ENCODE data around the gene BACH2. TPM values are rescaled to one million over a fixed set of nuclear protein-coding genes. Genes with fewer than 3 reads are reported as not detected.

Gene BACH2
- total and polyA plus RNA-seq, 10 of the 15 experiments (the other 5 are each of a cell fraction or from before 2014, with no cell fraction given) = 0.03 to 0.28 (median 0.04) TPM; not detected in 3

DNA sequence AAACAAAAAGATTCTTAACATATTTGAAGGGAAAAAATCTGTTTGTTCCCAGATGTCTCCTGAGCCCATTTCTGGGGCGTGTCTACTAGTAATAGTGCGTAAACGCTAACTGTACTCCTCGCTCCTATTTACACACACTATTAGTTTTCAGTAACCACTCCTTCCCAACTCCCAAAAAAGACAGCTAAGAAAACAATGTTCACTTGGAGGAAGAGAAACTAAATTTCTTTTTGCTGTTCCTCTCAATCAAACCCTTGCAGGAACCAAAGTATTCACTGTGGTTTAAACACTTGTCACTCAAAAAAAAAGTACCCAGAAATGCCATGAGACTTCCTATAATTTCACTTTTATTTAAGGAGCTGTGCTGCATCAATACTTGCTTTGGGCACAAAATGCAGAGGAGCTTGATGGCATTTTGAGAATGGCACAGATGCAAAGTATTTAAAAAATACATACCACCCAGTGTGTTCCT is 118.2 kb downstream of the BACH2 start (continued):
- no peak for TF ChIP-seq RAD51 (IDR thresholded peaks at IDR 0.05)

DNA sequence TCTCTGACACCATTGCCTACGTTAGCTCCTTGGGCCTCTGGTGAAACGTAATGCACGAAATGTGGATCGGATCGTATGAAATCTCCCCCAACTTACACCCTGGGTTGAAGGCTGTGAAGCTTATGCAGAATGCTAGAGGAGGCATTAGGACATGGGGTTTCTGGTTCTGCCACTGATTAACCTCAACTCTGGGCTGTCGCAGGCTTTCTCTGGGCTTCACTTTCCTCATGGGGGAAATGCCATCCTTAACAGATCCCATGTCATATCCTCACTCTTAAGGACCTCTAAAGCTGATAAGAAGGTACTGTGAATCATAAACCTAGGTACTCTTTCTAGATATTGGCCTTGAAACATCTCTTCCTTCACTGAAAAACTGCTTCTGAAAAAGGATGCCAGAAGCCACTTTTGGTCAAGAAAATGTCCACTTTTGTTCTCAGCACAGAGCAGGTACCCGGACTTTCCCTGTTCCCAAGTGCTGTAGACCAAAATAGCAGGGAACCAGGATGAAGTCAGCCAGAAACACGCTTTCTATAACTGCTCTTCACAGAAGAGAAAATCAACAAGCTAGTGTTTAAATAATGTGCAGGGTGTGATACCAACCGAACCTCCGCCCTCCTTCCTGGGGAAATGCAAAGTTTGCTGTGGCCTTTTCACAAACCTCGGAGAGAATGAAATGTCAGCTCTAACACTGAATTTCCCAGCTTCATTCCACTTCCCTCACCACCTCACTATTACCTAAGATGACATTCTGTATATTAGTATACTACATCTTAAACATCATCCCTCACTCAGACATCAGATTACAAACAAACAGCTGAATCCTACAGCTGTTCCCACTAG is 118.9 kb downstream of the BACH2 start:
- no peaks in the 10 kb centered on the region for H3K36me3 ChIP-seq (ENCODE audit: control insufficient read depth in 2 of 2, insufficient read depth in 2 of 2, low read length in 1 of 2)
- ChIA-PET RAD21 (ENCODE audit: unreplicated experiment) (no interaction called here), POLR2A (interaction anchor here (1.2 kb wide), 1 partner anchor 11 kb away, joined by 8 read pairs; no protein-coding TSS in a partner anchor), SMC1A (ENCODE audit: uncharacterized antibody, unreplicated experiment) (interaction anchor here (0.8 to 1.4 kb wide), 2 partner anchors 206 to 301 kb away, joined by 3 read pairs; no protein-coding TSS in a partner anchor), CTCF (interaction anchor here (2.2 kb wide), 1 partner anchor 237 kb away, joined by 12 read pairs; no protein-coding TSS in a partner anchor)
- no peaks in the 10 kb centered on the region for H3K79me2 ChIP-seq (ENCODE audit: control insufficient read depth, insufficient read depth, low read length)
- no peak overlapping the region for H3K4me2 ChIP-seq (ENCODE audit: control insufficient read depth, insufficient read depth)
- no peaks in the 10 kb centered on the region for H4K20me1 ChIP-seq (ENCODE audit: control insufficient read depth, insufficient read depth)
- BruUV-seq (replicated peaks) = no TSS peak
- no peak overlapping the region for H2AFZ ChIP-seq (ENCODE audit: control insufficient read depth, low read depth, low read length)
- no peak overlapping the region for H3K27ac ChIP-seq (ENCODE audit: control insufficient read depth, insufficient read depth)
- intact Hi-C loops (cut with micrococcal nuclease; ENCODE audit: unreplicated experiment) (loop anchor here (5.0 kb wide), 1 partner anchor 235 kb away; no protein-coding TSS in a partner anchor), in situ Hi-C loops (cut with MboI) (no loop called here)
- ATAC-seq = no peak
- no peak for FAIRE-seq
- 25% methylated on average over 11 of the region's 11 CpGs for WGBS (ENCODE audit: insufficient coverage, insufficient replicate concordance, low lambda C conversion rate, missing lambda C conversion rate)
- H3K4me3 ChIP-seq = no peak overlapping the region
- peaks cover 3% of the 10 kb centered on the region; the same call in 2 of the 3 replicates for H3K9me3 ChIP-seq (replicated peaks; ENCODE audit: control insufficient read depth, insufficient read depth, low read length)
- peaks cover 3% of the 10 kb centered on the region; the same call in 1 of the 2 replicates for H3K4me1 ChIP-seq (ENCODE audit: control insufficient read depth, insufficient read depth, low read length)
- no peak for DNase-seq (ENCODE audit: low read depth, low spot score)
- H3K27me3 ChIP-seq (replicated peaks in 1 of 2; ENCODE audit: control insufficient read depth in 2 of 2, insufficient read depth in 2 of 2, low read length in 1 of 2) = peaks cover 0 to 6% of the 10 kb centered on the region in 2 experiments; a peak in 1 of 4 replicates
- no peak overlapping the region for H3K9ac ChIP-seq (ENCODE audit: control insufficient read depth, insufficient read depth, low read length)
- TF ChIP-seq KAT2A (conservative IDR thresholded peaks at IDR 0.05; ENCODE audit: control insufficient read depth, low read depth, low read length) (no peak), DPF2 (IDR thresholded peaks at IDR 0.05) (no peak), SIX5 (IDR thresholded peaks at IDR 0.05; ENCODE audit: low read depth, low read length, severe bottlenecking) (no peak), MLLT1 (IDR thresholded peaks at IDR 0.05) (no peak), TAF1 (IDR thresholded peaks at IDR 0.05; ENCODE audit: borderline replicate concordance, low read depth, low read length) (no peak), USF2 (IDR thresholded peaks at IDR 0.05; ENCODE audit: borderline replicate concordance, low read depth, low read length) (no peak), POLR2AphosphoS5 (IDR thresholded peaks at IDR 0.05; ENCODE audit: low read length) (no peak), TCF3 (IDR thresholded peaks at IDR 0.05; ENCODE audit: borderline replicate concordance, insufficient read depth, low read depth, low read length) (no peak), TBL1XR1 (IDR thresholded peaks at IDR 0.05; ENCODE audit: low read depth, low read length) (no peak), HDAC2 (IDR thresholded peaks at IDR 0.05) (no peak), TARDBP (IDR thresholded peaks at IDR 0.05; ENCODE audit: borderline replicate concordance) (no peak), NKRF (conservative IDR thresholded peaks at IDR 0.05) (no peak), PAX8 (IDR thresholded peaks at IDR 0.05) (no peak)
- TF ChIP-seq, protein P1, sequence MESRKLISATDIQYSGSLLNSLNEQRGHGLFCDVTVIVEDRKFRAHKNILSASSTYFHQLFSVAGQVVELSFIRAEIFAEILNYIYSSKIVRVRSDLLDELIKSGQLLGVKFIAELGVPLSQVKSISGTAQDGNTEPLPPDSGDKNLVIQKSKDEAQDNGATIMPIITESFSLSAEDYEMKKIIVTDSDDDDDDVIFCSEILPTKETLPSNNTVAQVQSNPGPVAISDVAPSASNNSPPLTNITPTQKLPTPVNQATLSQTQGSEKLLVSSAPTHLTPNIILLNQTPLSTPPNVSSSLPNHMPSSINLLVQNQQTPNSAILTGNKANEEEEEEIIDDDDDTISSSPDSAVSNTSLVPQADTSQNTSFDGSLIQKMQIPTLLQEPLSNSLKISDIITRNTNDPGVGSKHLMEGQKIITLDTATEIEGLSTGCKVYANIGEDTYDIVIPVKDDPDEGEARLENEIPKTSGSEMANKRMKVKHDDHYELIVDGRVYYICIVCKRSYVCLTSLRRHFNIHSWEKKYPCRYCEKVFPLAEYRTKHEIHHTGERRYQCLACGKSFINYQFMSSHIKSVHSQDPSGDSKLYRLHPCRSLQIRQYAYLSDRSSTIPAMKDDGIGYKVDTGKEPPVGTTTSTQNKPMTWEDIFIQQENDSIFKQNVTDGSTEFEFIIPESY (IDR thresholded peaks at IDR 0.05) = no peak
